ENCODE results near the gene LIN52.

Gene LIN52

GRCh38 chr14:74237441-74237840 lies 152.7 kb downstream of the LIN52 start:
- DNase-seq (ENCODE audit: low read depth): no peak

- no peak for DNase-seq (ENCODE audit: low read depth)
These were observed 154.5 kb downstream of the LIN52 start, which contains the start of gene VSX2 for GRCh38 chr14:74238974-74239847. Gene VSX2 (plus strand): TSS chr14:74239449. CDS start chr14:74239562, 113 bp downstream.

- DNase-seq (ENCODE audit: low read depth): no peak
These were observed 155.4 kb downstream of the LIN52 start for GRCh38 chr14:74239848-74240793.

GRCh38 chr14:74240794-74241651 lies 156.3 kb downstream of the LIN52 start:
- no peak for DNase-seq (ENCODE audit: low read depth)

- DNase-seq (ENCODE audit: low read depth): no peak
These were observed 156.9 kb downstream of the LIN52 start for GRCh38 chr14:74241652-74242017.

- DNase-seq (ENCODE audit: low read depth): no peak
These were observed 157.4 kb downstream of the LIN52 start for GRCh38 chr14:74242021-74242779.

- no peak for DNase-seq (ENCODE audit: low read depth)
These were observed 158.0 kb downstream of the LIN52 start for GRCh38 chr14:74242780-74243042.

GRCh38 chr14:74243051-74243450 lies 158.3 kb downstream of the LIN52 start:
- no peak for DNase-seq (ENCODE audit: low read depth)

- DNase-seq (ENCODE audit: low read depth): no peak
These were observed 159.4 kb downstream of the LIN52 start for GRCh38 chr14:74244115-74244514.

- no peak for DNase-seq (ENCODE audit: low read depth)
These were observed 160.5 kb downstream of the LIN52 start for GRCh38 chr14:74245292-74245691.

GRCh38 chr14:74246542-74246941 lies 161.8 kb downstream of the LIN52 start:
- DNase-seq (ENCODE audit: low read depth): no peak

GRCh38 chr14:74248017-74248416 lies 163.3 kb downstream of the LIN52 start:
- no peak for DNase-seq (ENCODE audit: low read depth)

GRCh38 chr14:74249433-74250375 lies 164.9 kb downstream of the LIN52 start:
- DNase-seq (ENCODE audit: low read depth): no peak
